Left ventricle myocardium inferior (tissue), 1 donor: ENCODE data around the gene GFOD2. TPM values are rescaled to one million over a fixed set of nuclear protein-coding genes. Genes with fewer than 3 reads are reported as not detected.

Source experiments
- total RNA-seq: library from RNA; stranded (reverse); fragmentation: NEBNext Ultra II Directional; extraction: Animal tissue kit (Norgen Biotek cat#: 25700); gene quantifications from one replicate; pipeline ENCODE4 v1.2.1, GENCODE V29; 2021
- donor health status: DM: no; HTN: yes; CAD: no; lungs with severe emphysema.

GFOD2 gene
- total RNA-seq, 1 donor from 2014 or later: 11.1 TPM

Other genes starting within 250 kb of the GFOD2 start
- 65.8 TPM for gene ATP6V0D1, start 238.2 kb downstream of the GFOD2 start, total RNA-seq
- gene AGRP, start 235.8 kb downstream of the GFOD2 start, total RNA-seq: not detected
- gene RIPOR1, start 190.5 kb downstream of the GFOD2 start, total RNA-seq: 79.7 TPM
- 26.1 TPM for gene CTCF, start 156.8 kb downstream of the GFOD2 start, total RNA-seq
- gene CARMIL2, start 74.2 kb downstream of the GFOD2 start, total RNA-seq: 0.58 TPM
- gene ACD, start 59.1 kb downstream of the GFOD2 start, total RNA-seq: 7.1 TPM
- gene PARD6A, start 58.4 kb downstream of the GFOD2 start, total RNA-seq: 3.4 TPM
- gene ENKD1, start 52.6 kb downstream of the GFOD2 start, total RNA-seq: 9.6 TPM
- gene C16orf86, start 52.5 kb downstream of the GFOD2 start, total RNA-seq: 2.9 TPM
- gene RANBP10, start 87.2 kb upstream of the GFOD2 start, total RNA-seq: 14.7 TPM
- gene TSNAXIP1, start 87.6 kb upstream of the GFOD2 start, total RNA-seq: 0.49 TPM
- gene THAP11, start 123.0 kb upstream of the GFOD2 start, total RNA-seq: 31.4 TPM
- gene NUTF2, start 127.6 kb upstream of the GFOD2 start, total RNA-seq: 73.6 TPM
- gene CENPT, start 128.4 kb upstream of the GFOD2 start, total RNA-seq: 20.2 TPM
- gene EDC4, start 153.7 kb upstream of the GFOD2 start, total RNA-seq: 33.2 TPM
- 0.49 TPM for gene NRN1L, start 165.6 kb upstream of the GFOD2 start, total RNA-seq
- gene PSKH1, start 173.9 kb upstream of the GFOD2 start, total RNA-seq: 19.5 TPM
- gene CTRL, start 212.5 kb upstream of the GFOD2 start, total RNA-seq: 0.71 TPM
- 55.8 TPM for gene PSMB10, start 217.5 kb upstream of the GFOD2 start, total RNA-seq
- gene LCAT, start 224.8 kb upstream of the GFOD2 start, total RNA-seq: 23.2 TPM
- gene SLC12A4, start 249.3 kb upstream of the GFOD2 start, total RNA-seq: 79.2 TPM